Right ventricle myocardium superior (tissue), 1 donor: Measurements from ENCODE around the gene CCDC172. TPM values are rescaled to one million over a fixed set of nuclear protein-coding genes. Genes with fewer than 3 reads are reported as not detected.

ENCODE experiments used
- ATAC-seq: fragments of 200-7000 bp; cut with Tn5 transposase; one replicate; pipeline ENCODE4 v1.9.1; 2020; ENCODE audit warnings: mild to moderate bottlenecking; ENCODE audit not compliant: poor library complexity
- DNase-seq: peaks from one replicate; pipeline ENCODE4 v3.0.0-alpha.2; 2020
- intact Hi-C: fragments of 100-400 bp; cut with DNase I; formaldehyde crosslinking; loops from one replicate; pipeline ENCODE4 v1.11.2; 2022
- long read RNA-seq: library from polyadenylated mRNA; unstranded; transcript quantifications from one replicate; pipeline ENCODE4 v2.0.0, GENCODE V29; 2021
- total RNA-seq: library from RNA; stranded (reverse); fragmentation: NEBNext Ultra II Directional; extraction: Animal tissue kit (Norgen Biotek cat#: 25700); gene quantifications from one replicate; pipeline ENCODE4 v1.2.1, GENCODE V29; 2021
- donor health status: DM: no; HTN: yes; CAD: no; lungs with severe emphysema.

CCDC172 gene, protein sequence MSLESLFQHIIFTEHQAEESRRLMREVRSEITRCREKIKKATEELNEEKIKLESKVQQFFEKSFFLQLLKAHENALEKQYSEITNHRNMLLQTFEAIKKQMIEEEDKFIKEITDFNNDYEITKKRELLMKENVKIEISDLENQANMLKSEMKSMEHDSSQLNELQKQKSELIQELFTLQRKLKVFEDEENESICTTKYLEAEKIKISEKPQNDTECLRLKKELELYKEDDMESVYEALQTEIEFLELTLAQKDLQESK
- not detected for total RNA-seq
- long read RNA-seq, result 0 reads

DNA sequence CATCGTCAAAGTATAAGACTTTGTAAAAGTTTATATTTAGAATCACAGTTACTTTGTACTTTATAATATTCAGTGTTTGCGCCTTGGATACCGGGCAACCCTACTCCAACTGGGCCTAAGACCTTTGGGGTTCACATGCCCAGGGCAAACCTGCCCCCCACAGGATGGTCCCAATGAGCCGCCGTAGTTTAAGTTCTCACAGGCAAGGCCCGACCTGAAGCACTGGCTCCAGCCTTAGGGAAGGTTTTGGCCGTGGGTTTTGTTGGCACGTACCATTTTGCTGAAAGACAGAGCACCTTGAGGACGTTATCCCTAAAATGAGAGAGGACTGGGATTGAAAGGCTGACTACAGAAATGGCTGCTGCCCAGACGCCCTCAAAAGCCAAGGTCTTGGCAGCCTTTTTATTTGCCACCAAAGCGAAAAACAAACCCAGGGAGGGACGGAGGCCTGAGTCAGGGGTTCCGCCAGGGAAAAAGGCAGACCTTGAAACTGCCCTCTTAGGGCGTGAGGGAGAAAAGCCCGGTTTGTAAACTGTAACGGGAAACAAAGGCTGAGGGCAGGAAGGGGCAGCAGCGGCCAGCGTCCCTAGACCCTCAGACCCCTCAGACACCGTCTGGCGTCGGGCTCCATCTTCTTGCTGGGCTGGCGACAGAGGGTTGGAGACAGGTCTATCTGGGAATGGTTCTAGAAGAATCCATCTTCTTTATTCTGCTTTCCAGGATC, at the start of gene CCDC172:
Gene CCDC172, plus strand, starts transcription at position 222 of the 724 bp plus-strand sequence. CDS start 564 bp downstream, outside the sequence.
- no peak for DNase-seq
- no peak for ATAC-seq
- intact Hi-C loops, result no loop called here

DNA sequence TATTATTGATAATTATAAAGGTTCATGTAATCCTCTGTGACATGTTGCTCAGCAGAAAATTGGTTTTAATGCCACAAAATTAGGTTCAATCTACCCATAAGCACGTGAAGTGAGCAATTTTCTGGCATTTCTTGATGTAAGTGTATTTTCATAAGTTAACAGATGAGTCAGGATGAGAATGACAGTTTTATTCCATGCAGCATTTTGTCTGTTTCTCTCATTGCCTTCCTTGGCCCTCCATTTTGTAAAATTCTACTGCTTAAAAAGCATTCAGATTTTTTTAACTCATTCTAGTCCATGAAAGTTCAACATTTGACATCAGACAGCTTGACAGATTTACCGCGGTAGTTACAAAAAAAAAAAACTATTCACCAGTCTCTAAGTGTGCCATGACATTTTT, 47.3 kb upstream of the CCDC172 start:
- DNase-seq, result no peak
- ATAC-seq, result no peak
- intact Hi-C loops, result no loop called here

DNA sequence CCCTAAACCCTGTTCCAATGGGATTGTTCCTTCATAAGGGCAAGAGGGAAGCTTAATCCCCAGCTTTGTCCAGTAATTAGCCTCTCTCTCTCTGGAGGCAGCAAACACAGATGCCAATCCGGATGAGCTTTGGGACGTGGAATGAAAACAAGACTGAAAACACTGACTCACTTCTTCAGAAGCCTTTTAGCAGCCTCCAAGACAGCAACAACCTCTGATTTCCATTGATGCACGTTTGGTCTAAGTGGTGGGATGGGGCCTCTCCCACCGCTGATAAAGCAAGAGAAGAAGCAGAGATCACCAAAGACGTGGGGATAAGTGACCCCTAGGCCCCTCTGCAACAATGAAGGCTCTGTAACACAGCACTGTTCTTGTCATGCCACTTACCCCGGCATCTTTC, 45.4 kb upstream of the CCDC172 start:
- intact Hi-C loops, result no loop called here
- no peak for ATAC-seq
- DNase-seq, result no peak

DNA sequence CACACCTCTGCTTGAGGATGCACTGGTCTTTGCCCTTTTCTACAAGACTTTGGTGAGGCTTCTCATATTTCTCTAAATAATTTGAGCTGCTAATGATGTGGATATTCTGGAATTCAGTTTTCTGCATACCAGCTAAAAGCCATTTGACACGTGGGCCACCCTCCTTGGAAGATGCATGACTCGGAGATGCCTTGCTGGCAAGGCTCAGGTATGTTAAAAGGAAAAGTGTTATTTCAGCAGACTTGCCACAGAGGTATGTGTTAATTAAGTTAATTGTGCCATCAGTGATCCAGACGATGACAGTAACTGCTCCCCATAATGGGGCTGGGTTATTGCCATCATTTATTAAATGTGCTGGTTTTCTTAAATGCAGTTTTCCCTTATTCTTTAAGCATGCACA, 42.5 kb upstream of the CCDC172 start:
- no peak for DNase-seq
- ATAC-seq, result no peak
- intact Hi-C loops, result loop anchor here (10.0 kb wide), 2 partner anchors 457 to 577 kb away; no protein-coding TSS in a partner anchor

DNA sequence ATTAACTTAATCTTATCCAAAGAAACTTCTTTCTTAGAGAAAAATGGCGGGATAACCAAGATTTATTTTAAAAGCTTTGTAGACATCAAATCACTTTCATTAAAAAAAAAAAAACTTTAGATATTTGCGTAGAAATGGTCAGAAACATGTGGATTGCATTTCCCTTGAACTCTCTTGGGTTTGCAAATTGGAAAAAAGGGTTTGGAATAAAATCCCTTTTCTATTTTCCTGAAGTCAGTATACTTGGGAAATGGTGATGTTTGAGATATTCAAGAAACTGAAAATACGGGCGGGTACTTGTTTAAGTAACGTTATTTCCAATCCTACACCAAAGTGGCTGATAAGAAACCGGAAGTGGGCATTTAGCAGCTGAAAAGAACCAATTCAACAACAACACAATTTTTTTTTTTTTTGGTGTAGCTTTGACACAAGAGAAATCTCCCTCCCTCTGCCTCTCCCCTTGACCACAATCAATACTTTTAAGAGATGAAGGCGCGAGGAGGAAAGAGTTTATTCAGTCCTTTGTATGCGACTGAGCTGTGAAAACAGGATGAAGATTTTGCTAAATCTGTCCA, 37.5 kb upstream of the CCDC172 start:
- no peak for ATAC-seq
- intact Hi-C loops, result loop anchor here (10.0 kb wide), 2 partner anchors 462 to 582 kb away; no protein-coding TSS in a partner anchor
- no peak for DNase-seq

DNA sequence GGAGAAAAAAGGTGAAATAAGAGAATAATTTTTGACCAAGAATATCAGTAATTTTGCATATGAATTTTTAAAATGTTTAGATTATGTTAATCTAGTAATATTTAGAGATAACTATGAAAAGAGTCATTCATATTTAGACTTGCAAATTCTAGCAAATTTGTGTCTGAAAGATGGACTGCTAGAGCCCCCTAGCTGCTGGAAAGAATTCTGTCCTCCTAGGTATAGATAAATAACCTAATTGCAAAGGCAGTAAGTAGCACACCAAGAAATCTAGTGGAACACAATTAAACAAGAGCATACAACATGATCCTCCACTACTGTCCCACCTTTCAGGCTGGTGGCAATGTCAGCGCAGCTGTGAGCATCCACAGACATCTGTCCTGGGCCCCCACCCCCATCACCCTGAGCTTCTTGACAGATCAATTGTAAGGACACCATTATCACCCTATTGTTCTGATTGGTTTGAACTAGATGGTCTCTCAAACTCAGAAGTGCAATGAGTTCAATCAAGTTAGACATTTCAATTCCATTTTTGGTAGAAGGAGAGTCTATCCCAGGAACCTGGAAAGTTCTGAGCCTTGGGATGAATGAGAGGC, 36.2 kb upstream of the CCDC172 start:
- ATAC-seq (peak; percentile 52), DNase-seq (no peak)
- intact Hi-C loops, result loop anchor here (10.0 kb wide), 2 partner anchors 463 to 583 kb away; no protein-coding TSS in a partner anchor

DNA sequence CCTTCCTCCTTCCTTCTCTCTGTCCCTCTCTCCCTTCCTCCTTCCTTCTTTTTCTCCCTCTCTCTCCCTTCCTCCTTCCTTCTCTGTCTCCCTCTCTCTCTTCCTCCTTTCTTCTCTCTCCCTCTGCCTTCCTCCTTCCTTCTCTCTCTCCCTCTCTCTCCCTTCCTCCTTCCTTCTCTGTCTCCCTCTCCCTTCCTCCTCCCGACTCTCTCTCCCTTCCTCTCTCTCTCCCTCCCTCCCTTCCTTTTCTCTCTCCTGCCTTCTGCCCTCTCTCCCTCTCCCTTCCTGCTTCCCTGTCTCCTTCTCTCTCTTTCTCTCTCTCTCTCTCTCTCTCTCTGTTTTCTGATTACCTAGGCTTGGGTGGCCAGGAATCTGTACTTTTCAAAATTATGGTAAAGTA, 34.6 kb upstream of the CCDC172 start:
- ATAC-seq (no peak), DNase-seq (no peak)
- intact Hi-C loops, result loop anchor here (5.0 to 10.0 kb wide), 4 partner anchors 342 to 585 kb away; no protein-coding TSS in a partner anchor

DNA sequence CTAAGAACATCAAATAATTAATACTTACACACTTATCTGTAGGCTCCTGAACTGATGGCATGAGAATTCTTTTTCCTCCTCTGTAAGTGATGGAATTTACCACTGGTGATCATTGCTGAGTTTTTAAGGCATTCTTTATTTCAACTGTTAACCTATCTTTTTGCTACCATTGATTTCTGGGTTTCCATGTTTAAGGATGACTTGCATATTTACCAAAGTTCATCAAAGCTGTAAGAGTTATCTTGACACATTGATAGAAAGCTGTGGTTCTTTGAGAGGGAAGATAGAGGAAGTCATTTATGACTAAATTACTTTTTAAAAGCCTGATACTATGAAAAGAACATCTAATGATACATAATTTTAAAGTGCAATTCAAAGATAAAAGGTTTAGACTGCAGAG, 31.8 kb upstream of the CCDC172 start:
- no peak for ATAC-seq

DNA sequence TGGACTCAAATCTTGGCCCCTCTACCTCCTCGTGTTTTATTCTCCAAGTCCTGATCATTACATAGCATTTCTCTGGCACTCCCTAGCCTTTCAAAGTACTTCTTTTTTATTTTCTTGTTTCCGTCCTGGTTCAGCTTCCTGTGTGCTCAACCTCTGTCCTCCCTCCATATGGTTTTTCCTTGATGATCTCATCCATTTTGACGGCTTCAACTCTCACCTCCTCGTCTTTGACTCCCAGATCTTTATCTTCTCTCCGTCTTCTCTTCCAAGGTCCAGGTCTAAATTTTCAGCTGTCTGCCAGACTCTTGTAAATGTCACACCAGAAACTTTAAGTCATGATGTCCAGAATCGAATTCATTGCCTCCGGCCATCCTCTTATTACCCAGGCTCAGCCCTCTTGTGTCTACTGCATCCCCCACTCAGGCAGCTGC, 27.9 kb upstream of the CCDC172 start:
- no peak for ATAC-seq
- intact Hi-C loops, result loop anchor here (10.0 kb wide), 1 partner anchor 502 kb away; no protein-coding TSS in a partner anchor
- no peak for DNase-seq

More for the DNA sequence above, 31.8 kb upstream of the CCDC172 start:
- intact Hi-C loops, result loop anchor here (5.0 to 10.0 kb wide), 2 partner anchors 345 to 498 kb away; no protein-coding TSS in a partner anchor
- no peak for DNase-seq

DNA sequence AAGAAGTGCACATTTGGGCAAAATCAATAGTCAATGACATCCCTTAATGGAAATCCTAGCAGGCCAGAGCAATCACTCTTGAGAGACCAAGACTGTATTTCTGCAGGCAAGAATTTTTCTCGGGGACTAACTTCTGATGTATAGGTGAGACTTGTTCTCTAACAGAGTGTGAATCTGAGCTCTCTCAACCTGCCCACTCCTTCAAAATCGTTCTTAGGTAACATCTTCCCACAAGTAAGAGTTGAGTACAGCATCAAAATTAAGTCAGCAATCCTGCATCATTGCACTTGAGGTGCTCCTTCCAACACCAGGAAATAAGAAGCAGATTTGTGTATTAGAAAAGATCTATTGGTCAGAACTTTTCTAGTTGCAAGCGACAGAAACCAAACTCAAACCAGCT, 25.7 kb upstream of the CCDC172 start:
- DNase-seq, result no peak
- no peak for ATAC-seq
- intact Hi-C loops, result loop anchor here (10.0 kb wide), 1 partner anchor 504 kb away; no protein-coding TSS in a partner anchor

DNA sequence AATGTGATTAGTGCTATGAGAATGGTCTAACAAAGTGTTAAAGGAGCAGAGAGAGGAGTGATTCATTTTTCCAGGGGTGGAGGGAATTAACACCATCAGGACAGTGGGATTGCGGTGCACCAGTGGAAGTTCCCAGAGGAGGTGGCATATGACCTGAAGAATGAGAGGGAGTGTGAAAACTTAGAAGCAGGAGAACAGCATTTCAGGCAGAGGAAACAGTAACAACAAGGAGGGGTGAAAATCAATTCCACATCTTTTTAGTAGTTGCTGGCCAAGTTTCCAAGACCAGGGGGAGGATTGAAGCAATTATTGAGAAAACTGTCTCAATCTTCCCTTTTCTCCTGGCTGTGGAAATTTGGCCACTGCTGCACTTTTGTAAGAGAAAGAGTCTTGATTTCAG, 23.7 kb upstream of the CCDC172 start:
- no peak for ATAC-seq
- no peak for DNase-seq
- intact Hi-C loops, result no loop called here

DNA sequence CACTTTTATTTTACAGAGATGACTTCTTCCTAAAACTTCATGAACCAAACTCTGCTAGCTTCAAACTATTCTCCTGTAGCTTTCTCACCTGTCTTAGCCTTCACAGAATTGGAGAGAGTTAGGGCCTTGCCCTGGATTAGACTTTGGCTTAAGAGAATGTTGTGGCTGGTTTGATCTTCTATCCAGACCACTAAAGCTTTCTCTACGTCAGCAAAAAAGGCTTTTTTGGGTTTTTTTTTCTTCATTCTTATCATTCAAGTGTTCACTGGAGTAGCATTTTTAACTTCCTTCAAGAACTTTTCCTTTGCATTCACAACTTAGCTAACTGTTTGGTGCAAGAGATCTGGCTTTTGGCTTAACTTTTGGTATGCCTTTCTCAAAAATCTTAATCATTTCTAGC, 19.3 kb upstream of the CCDC172 start:
- DNase-seq (no peak), ATAC-seq (no peak)
- intact Hi-C loops, result no loop called here

DNA sequence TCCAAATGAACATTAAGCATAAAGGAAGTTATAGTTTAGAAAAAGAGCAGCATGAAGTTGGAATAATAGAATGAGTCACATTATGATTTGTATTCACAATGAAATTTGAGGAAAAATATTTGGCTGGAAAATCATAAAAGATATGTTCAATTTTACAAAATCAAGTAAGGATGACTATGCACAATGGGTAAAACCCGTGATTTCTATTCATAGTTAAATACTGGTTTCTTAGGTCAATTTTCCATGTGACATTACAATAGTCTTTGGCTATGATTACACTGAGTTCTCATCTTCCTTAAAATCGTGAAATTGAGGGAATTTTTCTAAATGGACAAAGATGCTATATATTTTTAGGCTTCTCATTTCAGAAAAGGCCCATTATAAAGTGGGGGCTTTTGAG, 17.4 kb upstream of the CCDC172 start:
- ATAC-seq (no peak), DNase-seq (no peak)
- intact Hi-C loops, result no loop called here

DNA sequence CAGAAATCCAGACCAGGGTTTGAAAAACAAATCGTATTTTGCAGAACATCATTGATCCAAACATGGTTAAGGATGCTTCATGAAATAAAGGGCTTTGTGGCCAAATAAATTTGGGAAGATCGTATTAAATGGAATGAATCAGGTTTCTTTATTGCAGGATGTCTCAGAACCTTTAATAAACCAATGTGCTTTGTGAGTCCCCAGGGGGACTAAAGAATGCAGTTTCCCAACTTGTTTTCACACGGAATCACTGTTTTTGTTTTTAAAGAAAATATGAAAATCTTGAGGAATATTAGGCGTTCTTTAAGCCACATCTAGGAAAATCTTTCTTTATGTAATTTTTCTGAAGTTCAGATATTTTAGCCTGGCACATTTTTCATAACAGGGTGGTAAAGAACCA, 16.8 kb upstream of the CCDC172 start:
- no peak for ATAC-seq
- DNase-seq, result no peak
- intact Hi-C loops, result no loop called here

DNA sequence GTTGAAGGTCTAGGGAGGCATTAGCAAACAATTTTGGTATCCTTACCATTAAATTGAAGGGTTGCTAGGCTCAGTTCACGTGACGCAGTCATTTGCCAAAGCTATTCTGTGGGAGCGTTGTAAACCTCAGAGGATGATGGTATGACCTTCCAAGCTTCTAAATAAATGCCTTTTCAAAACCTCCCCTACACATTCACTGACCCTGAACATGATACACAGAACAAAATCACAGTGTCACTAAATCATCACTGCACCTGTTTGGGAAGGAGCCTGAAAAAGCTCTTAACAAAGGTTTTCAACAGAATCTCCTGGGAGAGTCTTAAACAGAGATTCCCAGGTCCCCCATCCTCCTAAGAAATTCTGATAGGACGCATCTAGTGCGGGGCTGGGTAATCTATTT, 13.2 kb upstream of the CCDC172 start:
- intact Hi-C loops, result no loop called here
- DNase-seq (no peak), ATAC-seq (no peak)

DNA sequence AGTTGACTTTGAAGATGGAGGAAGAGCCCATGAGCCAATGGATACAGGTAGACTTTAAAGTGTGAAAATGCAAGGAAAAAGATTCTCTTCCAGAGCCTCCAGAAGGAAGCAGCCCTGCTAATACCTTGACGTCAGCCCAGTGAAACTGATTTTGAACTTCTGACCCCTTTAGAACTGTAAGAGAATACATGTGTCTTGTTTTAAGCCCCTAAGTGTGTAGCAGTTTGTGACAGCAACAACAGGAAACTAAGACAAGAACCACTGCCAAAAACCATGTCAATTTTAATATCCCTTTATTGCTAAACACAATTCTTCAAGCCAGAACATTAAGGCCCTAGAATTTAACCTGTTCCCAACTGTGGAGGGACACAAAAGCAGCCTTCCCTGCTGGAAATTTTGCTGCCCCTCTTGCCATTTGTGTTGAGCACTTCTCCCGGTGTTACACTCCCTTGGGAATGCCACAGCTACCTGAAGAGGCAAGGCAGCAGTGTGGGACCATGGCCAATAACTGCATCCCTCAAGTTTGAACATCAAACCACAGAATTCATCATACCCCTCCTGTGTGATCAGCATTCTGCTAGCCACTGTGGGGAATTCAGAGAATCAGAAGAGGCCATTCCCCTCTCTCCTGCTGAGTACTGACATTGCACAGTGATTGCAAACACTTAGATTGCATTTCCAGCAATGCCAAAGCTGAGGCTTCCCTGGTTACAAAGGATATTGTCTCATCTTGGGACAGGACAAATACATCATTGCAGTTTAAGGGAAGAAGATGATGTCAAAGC, 12.3 kb upstream of the CCDC172 start:
- no peak for DNase-seq
- intact Hi-C loops, result no loop called here
- ATAC-seq, result no peak

DNA sequence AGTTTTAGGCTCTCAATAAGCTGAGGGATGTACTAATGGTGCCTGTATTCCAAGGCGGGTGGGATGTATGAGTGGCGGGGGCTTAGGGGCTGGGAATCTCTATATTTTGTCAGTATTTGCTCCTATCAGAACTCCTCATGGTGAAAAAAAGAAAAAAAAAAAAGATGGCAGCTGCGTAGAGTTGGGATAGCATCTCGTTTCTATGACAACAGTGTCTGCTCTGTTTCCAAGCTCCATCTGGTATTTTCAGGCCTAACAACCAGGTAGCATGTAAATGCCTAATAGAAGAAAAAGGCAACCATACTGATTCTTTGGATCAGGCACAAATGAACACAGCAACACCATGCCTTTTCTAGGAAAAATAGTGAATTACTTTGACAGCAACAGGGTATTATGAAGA, 11.7 kb upstream of the CCDC172 start:
- ATAC-seq (no peak), DNase-seq (no peak)
- intact Hi-C loops, result no loop called here

DNA sequence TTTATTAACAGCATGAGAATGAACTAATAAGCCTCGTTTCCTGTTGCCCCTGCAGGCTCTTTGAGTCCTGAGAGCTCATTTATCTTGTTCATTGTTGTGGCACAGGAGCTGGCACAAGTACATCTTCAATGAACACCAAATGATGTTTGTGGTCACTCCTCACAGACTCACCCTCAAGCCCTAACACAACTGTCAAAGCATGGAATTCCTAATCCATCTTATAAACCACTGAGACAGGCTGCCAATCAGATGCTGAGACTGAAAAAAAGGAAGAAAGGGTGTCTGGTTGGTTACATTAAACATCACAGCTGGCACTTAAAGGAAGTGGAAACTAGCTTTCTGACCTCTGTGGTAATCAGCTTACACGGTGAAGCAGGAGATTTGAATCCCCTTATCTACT, 7.7 kb upstream of the CCDC172 start:
- intact Hi-C loops, result no loop called here
- ATAC-seq, result no peak
- DNase-seq, result no peak
